A673 (cell line): ENCODE measurements around the gene NPC1L1. TPM values are rescaled to one million over a fixed set of nuclear protein-coding genes. Genes with fewer than 3 reads are reported as not detected.

Experiments
- BruUV-seq: library from RNA; stranded (reverse); fragments of 400-500 nt; replicated peaks from 2 replicates; lab custom pipeline; 2021; lab: Mats Ljungman, UMichigan
- CTCF ChIA-PET: fragments of 300-600 bp; sonication (Branson Sonifier 250); formaldehyde crosslinking; loops from one replicate; lab custom pipeline; 2022; ENCODE audit warnings: antibody characterized with exemption; lab: Charles Lee
- POLR2A ChIA-PET: fragments of 300-600 bp; sonication (Branson Sonifier 250); formaldehyde crosslinking; loops from one replicate; lab custom pipeline; 2022; ENCODE audit warnings: antibody characterized with exemption; ENCODE audit not compliant: low non-redundant PET; lab: Charles Lee
- DNase-seq: peaks from one replicate; pipeline ENCODE4 v3.0.0-alpha.2; 2015; ENCODE audit warnings: low spot score
- H3K27ac ChIP-seq: fragments of 200-600 bp; sonication (generic); 2 replicates; pipeline ENCODE4 v1.5.1; 2016; ENCODE audit warnings: mixed run types, low read depth, mild to moderate bottlenecking, mixed read lengths, antibody characterized with exemption, low read length; ENCODE audit not compliant: poor library complexity, severe bottlenecking
- H3K27me3 ChIP-seq: fragments of 200-600 bp; sonication (generic); replicated peaks from 2 replicates; pipeline ENCODE4 v1.6.1; 2017; ENCODE audit warnings: mixed run types, low read depth, mild to moderate bottlenecking, mixed read lengths, antibody characterized with exemption, low read length; ENCODE audit not compliant: insufficient read depth, poor library complexity
- H3K36me3 ChIP-seq: fragments of 200-600 bp; sonication (generic); 2 replicates; pipeline ENCODE4 v1.6.1; 2016; ENCODE audit warnings: mixed run types, mild to moderate bottlenecking, mixed read lengths, antibody characterized with exemption, low read length; ENCODE audit not compliant: insufficient read depth, poor library complexity, severe bottlenecking
- H3K4me1 ChIP-seq: fragments of 200-600 bp; sonication (generic); 2 replicates; pipeline ENCODE4 v1.6.1; 2017; ENCODE audit warnings: mixed run types, mild to moderate bottlenecking, mixed read lengths, antibody characterized with exemption, low read length; ENCODE audit not compliant: insufficient read depth, poor library complexity, severe bottlenecking
- H3K4me3 ChIP-seq: fragments of 200-600 bp; sonication (generic); 2 replicates; pipeline ENCODE4 v1.5.1; 2016; ENCODE audit warnings: low read depth, mixed run types, mild to moderate bottlenecking, mixed read lengths, low read length; ENCODE audit not compliant: poor library complexity, severe bottlenecking
- H3K9me3 ChIP-seq: fragments of 200-600 bp; sonication (generic); 2 replicates; pipeline ENCODE4 v1.6.1; 2016; ENCODE audit warnings: mixed run types, low read depth, mild to moderate bottlenecking, mixed read lengths, antibody characterized with exemption, low read length; ENCODE audit not compliant: poor library complexity, severe bottlenecking
- CTCF ChIP-seq: fragments of 300-800, 200-600 bp; sonication (generic); conservative IDR thresholded peaks from 2 replicates; pipeline ENCODE4 v1.5.1; 2017; ENCODE audit warnings: low read depth, mild to moderate bottlenecking, antibody characterized with exemption, low read length, moderate library complexity, mixed read lengths
- EZH2 ChIP-seq: fragments of 200-600 bp; sonication (generic); IDR thresholded peaks from 2 replicates; pipeline ENCODE4 v1.6.1; 2017; ENCODE audit warnings: borderline replicate concordance, low read depth, mild to moderate bottlenecking, mixed read lengths, antibody characterized with exemption, low read length; ENCODE audit not compliant: poor library complexity, severe bottlenecking
- intact Hi-C: fragments of 100-400 bp; cut with micrococcal nuclease; formaldehyde crosslinking; loops from one replicate; pipeline ENCODE4 v1.10.0; 2022; ENCODE audit not compliant: unreplicated experiment
- total RNA-seq: library from RNA; stranded (reverse); gene quantifications from 2 replicates; pipeline ENCODE4 v1.2.3, GENCODE V29; 2021

NPC1L1 gene
- total RNA-seq, 1 experiment from 2014 or later: not detected

DNA sequence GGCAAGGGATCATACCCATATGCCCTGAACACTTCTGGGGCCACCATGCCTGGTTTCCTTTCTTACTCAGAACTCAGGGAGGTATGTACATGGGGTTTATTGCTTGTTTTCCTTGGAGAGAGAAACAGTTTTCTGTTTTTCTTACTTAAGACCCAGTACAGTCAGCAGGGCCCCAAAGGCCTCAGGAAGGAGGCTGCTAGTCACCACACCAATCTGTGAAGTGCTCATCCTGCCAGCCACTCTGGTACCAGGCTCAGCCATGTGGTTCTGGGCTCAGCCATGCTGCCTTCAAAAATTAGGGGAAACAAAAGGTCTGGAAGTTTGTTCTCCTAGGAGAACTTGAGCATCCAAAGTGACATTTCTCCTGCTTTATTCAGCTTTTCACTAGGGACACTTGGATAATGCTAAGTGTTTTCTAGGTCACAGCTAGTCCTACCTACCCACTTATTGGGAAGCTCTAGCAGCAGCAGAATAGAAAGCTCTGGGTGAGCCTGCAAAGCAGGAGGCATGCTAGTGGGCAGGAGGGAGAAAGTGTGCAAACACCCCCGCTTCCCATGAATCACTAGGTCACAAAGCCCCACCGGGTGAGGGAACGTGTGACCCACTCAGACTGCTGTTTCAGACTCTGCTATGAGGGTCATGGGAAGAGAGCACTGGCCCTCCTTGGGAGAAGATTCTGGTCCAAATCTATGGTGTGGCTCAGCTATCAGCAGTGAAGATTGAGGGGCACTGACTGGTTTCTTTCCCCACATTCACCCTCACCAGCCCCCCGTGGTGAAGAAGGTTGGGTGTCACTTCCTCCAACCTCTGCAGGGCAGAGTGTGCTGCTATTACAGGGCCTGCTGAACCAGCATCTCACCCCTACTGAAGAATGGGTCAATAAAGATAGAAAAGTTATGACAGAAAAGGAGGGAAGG lies 74.6 kb downstream of the NPC1L1 start:
- no peak for TF ChIP-seq EZH2
- no peak for TF ChIP-seq CTCF
- Histone ChIP-seq H3K27ac (no peak overlapping the region), H3K27me3 (no peaks in the 10 kb centered on the region), H3K36me3 (peaks cover 17% of the 10 kb centered on the region), H3K4me1 (peaks cover 4% of the 10 kb centered on the region), H3K9me3 (no peaks in the 10 kb centered on the region), H3K4me3 (no peak overlapping the region)
- no peak for DNase-seq
- intact Hi-C loops: no loop called here
- no TSS peak for BruUV-seq
- ChIA-PET POLR2A (no interaction called here), CTCF (no interaction called here)

- no peaks in the 10 kb centered on the region for H3K9me3 ChIP-seq
- H3K36me3 ChIP-seq: peaks cover 17% of the 10 kb centered on the region
- intact Hi-C loops: no loop called here
- peaks cover 6% of the 10 kb centered on the region for H3K4me1 ChIP-seq
- no peaks in the 10 kb centered on the region for H3K27me3 ChIP-seq
- CTCF ChIA-PET: no interaction called here
- TF ChIP-seq CTCF (no peak), EZH2 (no peak)
- no peak for DNase-seq
- no TSS peak for BruUV-seq
- POLR2A ChIA-PET: no interaction called here
- no peak overlapping the region for H3K4me3 ChIP-seq
- no peak overlapping the region for H3K27ac ChIP-seq
These were observed 75.6 kb downstream of the NPC1L1 start for GRCh38 chr7:44465490-44465889.

DNA sequence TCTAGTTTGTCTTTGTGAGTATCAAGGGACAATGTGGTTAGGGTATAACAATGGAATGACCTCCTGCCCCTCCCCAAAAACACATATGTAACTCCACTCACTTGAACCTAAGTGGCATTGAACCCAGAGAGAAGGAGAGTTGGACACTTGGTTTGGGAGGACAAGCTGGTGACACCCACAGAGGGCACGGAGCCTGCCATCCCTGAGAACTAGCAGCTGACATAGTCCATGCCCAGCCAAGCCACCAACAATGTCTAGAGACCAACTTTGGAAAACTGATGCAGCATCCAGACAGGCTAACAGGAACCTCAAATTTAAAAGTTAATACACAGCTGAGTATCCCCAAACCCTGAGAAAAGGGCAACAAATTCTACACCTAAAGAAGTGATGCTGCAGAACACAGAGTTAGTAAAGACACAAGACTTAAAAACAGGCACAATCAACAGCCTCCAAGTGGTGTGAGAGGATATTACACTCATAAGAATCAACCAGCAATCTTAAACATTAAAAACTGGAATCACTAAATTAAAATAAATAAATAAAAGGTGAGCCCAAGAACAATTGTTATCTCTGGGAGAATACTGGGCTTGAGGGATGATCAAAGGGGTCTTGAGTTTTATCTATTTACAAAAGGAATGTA lies 77.8 kb downstream of the NPC1L1 start:
- no peak overlapping the region for H3K27ac ChIP-seq
- no peaks in the 10 kb centered on the region for H3K9me3 ChIP-seq
- intact Hi-C loops: no loop called here
- ChIA-PET CTCF (no interaction called here), POLR2A (no interaction called here)
- DNase-seq: peak; percentile 27
- no TSS peak for BruUV-seq
- peaks cover 6% of the 10 kb centered on the region for H3K4me1 ChIP-seq
- H3K36me3 ChIP-seq: peaks cover 12% of the 10 kb centered on the region
- H3K27me3 ChIP-seq: no peaks in the 10 kb centered on the region
- TF ChIP-seq EZH2 (no peak), CTCF (peak; percentile 53)
- no peak overlapping the region for H3K4me3 ChIP-seq

Other genes starting within 250 kb of the NPC1L1 start
- gene CAMK2B, start 215.7 kb downstream of the NPC1L1 start, total RNA-seq: 0.13 and 0.42 TPM in 2 replicates
- gene NUDCD3, start 50.7 kb downstream of the NPC1L1 start, total RNA-seq: 119 and 123 TPM in 2 replicates
- gene DDX56, start 32.6 kb upstream of the NPC1L1 start, total RNA-seq: 119 and 147 TPM in 2 replicates
- gene TMED4, start 40.9 kb upstream of the NPC1L1 start, total RNA-seq: 77.6 and 79.5 TPM in 2 replicates
- 111 and 113 TPM in 2 replicates for gene OGDH, start 65.3 kb upstream of the NPC1L1 start, total RNA-seq
- gene ZMIZ2, start 207.5 kb upstream of the NPC1L1 start, total RNA-seq: 108 and 114 TPM in 2 replicates